Trophoblast cell (in vitro differentiated cells and primary cell): Measurements from ENCODE around the gene ADAMTSL2.
A peak's percentile ranks its signal among the peaks of the same experiment; 100 is the strongest.

ENCODE experiments used
- DNase-seq, 2 donors: peaks; one replicate each; pipeline ENCODE4 v3.0.0-alpha.2; 2016
- H2AFZ ChIP-seq: 2 replicates; pipeline ENCODE4 v1.6.1; 2013; ENCODE audit warnings: low read length, moderate library complexity, mild to moderate bottlenecking; ENCODE audit not compliant: insufficient read depth, poor library complexity
- H2AK5ac ChIP-seq: 2 replicates; pipeline ENCODE4 v1.6.1; 2013; ENCODE audit warnings: mild to moderate bottlenecking, low read length
- H2BK120ac ChIP-seq: 2 replicates; pipeline ENCODE4 v1.6.1; 2013; ENCODE audit warnings: low read length, mild to moderate bottlenecking, moderate library complexity; ENCODE audit not compliant: insufficient read depth, poor library complexity
- H2BK12ac ChIP-seq: 2 replicates; pipeline ENCODE4 v1.6.1; 2013; ENCODE audit warnings: mild to moderate bottlenecking, low read length, moderate library complexity
- H2BK5ac ChIP-seq: 2 replicates; pipeline ENCODE4 v1.6.1; 2013; ENCODE audit warnings: low read length, low read depth, moderate library complexity, mild to moderate bottlenecking; ENCODE audit not compliant: poor library complexity
- H3K14ac ChIP-seq: 2 replicates; pipeline ENCODE4 v1.6.1; 2013; ENCODE audit warnings: mild to moderate bottlenecking, low read length
- H3K18ac ChIP-seq: 2 replicates; pipeline ENCODE4 v1.6.1; 2013; ENCODE audit warnings: mild to moderate bottlenecking, low read length
- H3K23ac ChIP-seq: 2 replicates; pipeline ENCODE4 v1.6.1; 2013; ENCODE audit warnings: low read length
- H3K27ac ChIP-seq: 2 replicates; pipeline ENCODE4 v1.5.1; 2013; ENCODE audit warnings: low read depth, mild to moderate bottlenecking, inconsistent platforms, low read length, moderate library complexity
- H3K27me3 ChIP-seq: 2 replicates; pipeline ENCODE4 v1.6.1; 2013; ENCODE audit warnings: inconsistent platforms, mild to moderate bottlenecking, low read length, moderate library complexity; ENCODE audit not compliant: insufficient read depth
- H3K36me3 ChIP-seq, 2 experiments: 1 replicate in 1 of 2; 2 replicates in 1 of 2; pipeline ENCODE4 v1.6.1; 2013; ENCODE audit warnings: low read length in 2 of 2, mild to moderate bottlenecking in 2 of 2, moderate library complexity in 1 of 2; ENCODE audit not compliant: insufficient read depth in 2 of 2, control insufficient read depth in 1 of 2
- H3K4ac ChIP-seq: 2 replicates; pipeline ENCODE4 v1.6.1; 2013; ENCODE audit warnings: low read depth, mild to moderate bottlenecking, low read length, moderate library complexity
- H3K4me1 ChIP-seq, 2 experiments: 1 replicate in 1 of 2; 2 replicates in 1 of 2; pipeline ENCODE4 v1.6.1; 2013; ENCODE audit warnings: low read length in 2 of 2, mild to moderate bottlenecking in 2 of 2, moderate library complexity in 1 of 2; ENCODE audit not compliant: insufficient read depth in 2 of 2, control insufficient read depth in 1 of 2
- H3K4me2 ChIP-seq: 2 replicates; pipeline ENCODE4 v1.6.1; 2013; ENCODE audit warnings: inconsistent platforms, mild to moderate bottlenecking, low read length, moderate library complexity
- H3K4me3 ChIP-seq: 2 replicates; pipeline ENCODE4 v1.5.1; 2013; ENCODE audit warnings: mild to moderate bottlenecking, low read depth, low read length, inconsistent platforms
- H3K79me1 ChIP-seq: one replicate; pipeline ENCODE4 v1.6.1; 2013; ENCODE audit warnings: low read length
- H3K79me2 ChIP-seq: 2 replicates; pipeline ENCODE4 v1.6.1; 2013; ENCODE audit warnings: low read length, mild to moderate bottlenecking; ENCODE audit not compliant: control insufficient read depth, insufficient read depth, poor library complexity
- H3K9ac ChIP-seq: 2 replicates; pipeline ENCODE4 v1.6.1; 2013; ENCODE audit warnings: mild to moderate bottlenecking, low read length
- H3K9me3 ChIP-seq: 2 replicates; pipeline ENCODE4 v1.6.1; 2013; ENCODE audit warnings: low read depth, mild to moderate bottlenecking, control low read depth, inconsistent platforms, low read length; ENCODE audit not compliant: insufficient read depth
- H4K12ac ChIP-seq: 2 replicates; pipeline ENCODE4 v1.6.1; 2013; ENCODE audit warnings: low read depth, mild to moderate bottlenecking, low read length, moderate library complexity
- H4K8ac ChIP-seq: 2 replicates; pipeline ENCODE4 v1.6.1; 2013; ENCODE audit warnings: low read depth, mild to moderate bottlenecking, low read length, moderate library complexity
- H4K91ac ChIP-seq: one replicate; pipeline ENCODE4 v1.6.1; 2013; ENCODE audit warnings: low read depth, mild to moderate bottlenecking, low read length, moderate library complexity
- WGBS: extraction: QIAGEN DNeasy Blood & Tissue Kit; methylation state at CpG from one replicate; pipeline ENCODE4 v1.1.7; 2013; ENCODE audit warnings: missing lambda C conversion rate; ENCODE audit not compliant: insufficient read length, insufficient coverage; ENCODE audit errors: extremely low coverage; 5-methylcytosine and 5-hydroxymethylcytosine counted together

The ADAMTSL2 gene

DNA sequence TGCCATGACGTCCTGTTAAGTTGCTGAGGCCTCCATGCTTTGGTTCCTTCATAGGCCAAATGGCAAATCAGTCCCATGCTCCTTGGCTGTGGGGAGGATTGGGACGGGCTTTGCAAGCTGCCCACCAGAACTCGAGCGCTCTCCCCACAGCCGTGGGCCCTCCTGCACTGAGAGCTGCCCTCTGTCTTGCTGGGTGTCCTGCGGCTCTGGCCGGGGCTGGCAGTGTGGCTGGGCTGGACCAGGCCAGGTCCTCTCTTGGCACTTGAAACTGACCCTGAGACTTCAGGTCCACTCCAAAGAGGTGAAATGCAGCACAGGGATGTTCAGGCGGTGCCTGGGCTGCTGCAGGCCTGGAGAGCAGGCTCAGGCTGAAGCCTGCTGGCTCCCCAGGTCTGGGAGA lies 16.8 kb upstream of the ADAMTSL2 start:
- Histone ChIP-seq H3K79me1 (no peaks in the 10 kb centered on the region), H2BK5ac (no peak overlapping the region), H3K14ac (no peak overlapping the region), H3K36me3 (no peaks in the 10 kb centered on the region), H3K27ac (no peak overlapping the region), H3K4me2 (no peak overlapping the region), H3K4me1 (peaks cover 0 to 2% of the 10 kb centered on the region in 2 experiments), H3K79me2 (no peaks in the 10 kb centered on the region), H3K9me3 (no peaks in the 10 kb centered on the region), H3K9ac (no peak overlapping the region), H2AFZ (no peak overlapping the region), H3K23ac (no peak overlapping the region), H3K4me3 (no peak overlapping the region), H2AK5ac (no peak overlapping the region), H4K91ac (peak overlapping the region; percentile 27), H4K8ac (no peak overlapping the region), H3K18ac (no peak overlapping the region), H4K12ac (no peak overlapping the region), H2BK120ac (no peak overlapping the region), H3K27me3 (no peaks in the 10 kb centered on the region), H2BK12ac (no peak overlapping the region), H3K4ac (no peak overlapping the region)
- WGBS = no CpG with 5 or more reads among the region's 8 CpGs
- no peak for DNase-seq

DNA sequence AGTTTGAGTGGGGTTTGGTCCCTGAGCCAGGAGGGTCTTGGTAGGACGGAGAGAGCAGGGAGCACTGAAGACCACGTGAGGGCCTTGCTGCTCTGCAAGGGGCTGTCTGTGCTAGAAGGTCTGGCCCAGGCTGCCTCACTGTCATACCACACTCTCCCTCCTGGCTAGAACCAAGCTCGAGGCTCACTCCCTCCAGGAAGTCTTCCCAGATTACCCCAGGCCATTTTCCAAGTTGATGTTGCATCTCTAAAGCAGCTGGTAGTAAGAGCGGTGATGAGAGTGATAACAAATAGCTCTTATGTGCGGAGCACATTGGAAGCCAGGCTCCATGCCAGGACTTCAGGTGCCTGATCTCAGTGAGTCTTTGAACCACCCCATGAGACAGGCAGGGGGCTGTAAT lies 16.3 kb upstream of the ADAMTSL2 start:
- Histone ChIP-seq H3K27ac (no peak overlapping the region), H4K8ac (no peak overlapping the region), H2BK12ac (no peak overlapping the region), H3K23ac (no peak overlapping the region), H3K9me3 (no peaks in the 10 kb centered on the region), H2BK120ac (no peak overlapping the region), H3K9ac (no peak overlapping the region), H3K79me1 (no peaks in the 10 kb centered on the region), H2AFZ (no peak overlapping the region), H3K4ac (no peak overlapping the region), H3K36me3 (no peaks in the 10 kb centered on the region), H3K4me2 (no peak overlapping the region), H3K14ac (no peak overlapping the region), H3K4me1 (peaks cover 0 to 2% of the 10 kb centered on the region in 2 experiments), H4K91ac (no peak overlapping the region), H2AK5ac (no peak overlapping the region), H3K4me3 (no peak overlapping the region), H2BK5ac (no peak overlapping the region), H3K79me2 (no peaks in the 10 kb centered on the region), H4K12ac (no peak overlapping the region), H3K27me3 (no peaks in the 10 kb centered on the region), H3K18ac (no peak overlapping the region)
- WGBS = no CpG with 5 or more reads among the region's 5 CpGs
- no peak for DNase-seq

DNA sequence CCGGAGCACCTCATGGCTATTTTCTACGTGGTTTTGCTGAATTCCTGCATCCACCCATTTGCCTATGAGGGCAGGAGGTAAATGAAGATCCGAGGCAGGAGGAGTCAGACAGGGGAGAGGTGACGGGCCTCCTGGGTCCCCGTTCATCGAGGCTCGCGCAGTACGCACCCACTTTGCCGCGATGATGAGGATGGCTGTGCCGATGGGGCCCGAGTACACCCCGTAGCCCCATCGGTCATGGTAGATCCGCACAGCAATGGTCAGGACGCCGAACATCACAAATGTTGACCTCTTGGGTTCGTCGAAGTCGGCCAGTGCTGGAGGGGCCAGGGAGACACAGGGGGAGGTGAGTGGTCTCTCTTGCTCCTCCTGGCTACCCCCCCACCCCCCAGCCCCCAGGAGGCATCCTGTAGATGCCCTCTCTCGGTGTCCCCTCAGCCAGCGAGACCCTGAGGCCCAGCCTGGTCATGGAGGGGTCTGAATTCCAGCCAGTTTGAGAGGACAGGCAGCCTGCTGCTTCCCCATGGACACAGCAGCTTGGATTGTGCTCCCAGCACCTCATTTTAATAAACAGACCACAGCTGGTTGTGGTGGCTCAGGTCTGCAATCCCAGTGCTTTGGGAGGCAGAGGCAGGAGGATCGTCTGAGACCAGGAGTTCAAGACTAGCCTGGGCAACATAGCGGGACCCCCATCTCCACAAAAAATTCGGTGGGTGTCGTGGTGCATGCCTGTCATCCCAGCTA lies 15.6 kb upstream of the ADAMTSL2 start:
- H2AFZ ChIP-seq = no peak overlapping the region
- no peaks in the 10 kb centered on the region for H3K36me3 ChIP-seq
- H4K91ac ChIP-seq = no peak overlapping the region
- no peak overlapping the region for H2BK12ac ChIP-seq
- no peak overlapping the region for H3K4ac ChIP-seq
- H3K79me2 ChIP-seq = no peaks in the 10 kb centered on the region
- no peak overlapping the region for H3K4me2 ChIP-seq
- no peak overlapping the region for H3K27ac ChIP-seq
- no peak overlapping the region for H2BK120ac ChIP-seq
- H3K79me1 ChIP-seq = no peaks in the 10 kb centered on the region
- no peak overlapping the region for H2AK5ac ChIP-seq
- H3K9ac ChIP-seq = no peak overlapping the region
- H4K8ac ChIP-seq = no peak overlapping the region
- no peak overlapping the region for H3K14ac ChIP-seq
- H4K12ac ChIP-seq = no peak overlapping the region
- H3K18ac ChIP-seq = no peak overlapping the region
- WGBS = no CpG with 5 or more reads among the region's 27 CpGs
- no peaks in the 10 kb centered on the region for H3K27me3 ChIP-seq
- DNase-seq = no peak
- H3K9me3 ChIP-seq = no peaks in the 10 kb centered on the region
- peaks cover 0 to 2% of the 10 kb centered on the region in 2 experiments for H3K4me1 ChIP-seq
- no peak overlapping the region for H3K23ac ChIP-seq
- H3K4me3 ChIP-seq = no peak overlapping the region
- H2BK5ac ChIP-seq = no peak overlapping the region

DNA sequence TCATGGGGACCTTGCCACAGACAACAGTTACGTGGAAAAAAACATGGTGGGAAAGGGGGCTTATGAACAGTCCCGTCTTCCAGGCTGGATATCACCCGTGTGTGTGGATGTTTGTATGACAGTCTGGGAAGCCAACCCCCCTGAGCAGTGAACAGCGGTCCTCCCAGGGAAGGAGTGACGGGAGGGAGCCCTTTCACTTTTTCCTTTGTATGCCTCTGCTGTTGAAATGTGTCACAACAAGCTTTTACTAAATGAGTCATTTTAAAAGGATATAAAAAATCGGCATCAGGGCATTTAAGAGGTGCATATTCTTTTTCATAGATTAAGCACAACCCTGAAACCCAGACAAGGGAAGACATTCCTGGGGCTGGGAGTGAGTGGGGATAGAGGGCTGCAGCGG lies 14.8 kb upstream of the ADAMTSL2 start:
- Histone ChIP-seq H3K27ac (no peak overlapping the region), H2AK5ac (no peak overlapping the region), H3K27me3 (no peaks in the 10 kb centered on the region), H3K79me2 (no peaks in the 10 kb centered on the region), H3K4me1 (peaks cover 0 to 2% of the 10 kb centered on the region in 2 experiments), H3K9me3 (no peaks in the 10 kb centered on the region), H4K91ac (no peak overlapping the region), H3K4me2 (no peak overlapping the region), H3K18ac (no peak overlapping the region), H2BK120ac (no peak overlapping the region), H3K23ac (no peak overlapping the region), H3K79me1 (no peaks in the 10 kb centered on the region), H2BK5ac (no peak overlapping the region), H3K36me3 (no peaks in the 10 kb centered on the region), H3K14ac (no peak overlapping the region), H2AFZ (no peak overlapping the region), H3K4me3 (no peak overlapping the region), H3K9ac (no peak overlapping the region), H2BK12ac (no peak overlapping the region), H3K4ac (no peak overlapping the region), H4K12ac (no peak overlapping the region), H4K8ac (no peak overlapping the region)
- DNase-seq = no peak
- no CpG with 5 or more reads among the region's 7 CpGs for WGBS
